Cerebellar cortex (tissue), 1 donor: ENCODE data around the gene CBARP.

Source experiments
- DNase-seq: peaks from one replicate; pipeline ENCODE4 v3.0.0-alpha.2; 2015; ENCODE audit warnings: low spot score

CBARP gene

GRCh38 chr19:1226227-1226518 is 11.6 kb downstream of the CBARP start:
- no peak for DNase-seq

DNA sequence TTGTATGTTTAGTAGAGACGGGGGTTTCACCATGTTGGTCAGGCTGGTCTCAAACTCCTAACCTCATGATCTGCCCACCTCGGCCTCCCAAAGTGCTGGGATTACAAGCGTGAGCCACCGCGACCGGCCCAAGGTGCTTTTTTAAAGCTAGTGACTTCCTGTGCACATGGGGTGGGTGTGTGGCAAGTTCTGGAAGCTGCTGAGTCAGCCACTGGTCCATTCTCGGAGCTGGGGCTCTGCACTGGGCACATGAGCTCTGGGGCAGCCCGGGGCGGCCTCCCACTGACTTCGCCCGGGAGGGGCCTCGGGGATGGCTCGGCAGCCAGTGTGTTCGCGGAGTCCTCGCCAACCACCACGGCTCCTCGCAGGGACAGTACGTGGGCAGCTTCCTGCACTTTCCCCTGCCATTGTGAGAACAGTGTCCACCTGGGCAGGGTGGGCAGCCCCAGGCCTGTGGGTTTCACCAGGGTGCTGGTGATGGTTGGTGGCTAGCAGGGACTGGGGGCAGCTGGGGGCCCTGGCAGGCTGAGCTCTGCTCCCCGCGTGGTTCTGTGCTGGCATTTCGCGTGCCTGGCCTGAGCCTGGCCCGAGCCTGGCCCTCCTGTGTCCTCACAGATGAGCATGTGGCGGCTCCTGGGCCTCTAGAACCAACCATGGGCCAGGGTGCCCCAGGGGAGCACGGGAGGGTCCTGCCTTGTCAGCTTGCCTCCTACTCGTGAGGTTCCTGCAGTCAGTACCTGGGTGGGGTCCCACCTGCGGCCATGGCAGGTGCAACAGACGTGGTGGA is 12.2 kb downstream of the CBARP start:
- DNase-seq = no peak

GRCh38 chr19:1224847-1225246 is 13.0 kb downstream of the CBARP start:
- DNase-seq = no peak

GRCh38 chr19:1224047-1224825 is 13.6 kb downstream of the CBARP start:
- DNase-seq = no peak

- no peak for DNase-seq
Observed at GRCh38 chr19:1223018-1223855, 14.6 kb downstream of the CBARP start.

DNA sequence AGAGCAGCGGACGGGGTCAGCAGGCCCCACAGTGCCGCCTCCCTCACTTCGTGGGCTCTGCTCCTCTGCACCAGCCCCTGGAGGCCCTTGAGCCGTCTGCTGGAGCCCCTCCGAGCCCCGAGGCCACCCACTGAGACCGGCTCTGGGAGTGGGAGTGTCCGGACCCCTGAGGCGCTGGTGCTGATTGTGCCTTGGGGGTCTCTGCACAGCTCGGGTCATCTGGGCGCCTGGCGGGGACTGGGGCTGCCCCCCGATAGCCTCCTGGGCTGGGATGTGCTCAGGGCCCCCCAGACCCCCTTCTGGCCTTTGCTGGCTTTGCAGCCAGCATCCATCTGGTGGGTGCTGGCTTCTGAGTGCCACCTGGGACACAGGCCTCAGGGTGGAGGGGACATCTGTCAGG is 15.4 kb downstream of the CBARP start:
- DNase-seq = no peak

DNA sequence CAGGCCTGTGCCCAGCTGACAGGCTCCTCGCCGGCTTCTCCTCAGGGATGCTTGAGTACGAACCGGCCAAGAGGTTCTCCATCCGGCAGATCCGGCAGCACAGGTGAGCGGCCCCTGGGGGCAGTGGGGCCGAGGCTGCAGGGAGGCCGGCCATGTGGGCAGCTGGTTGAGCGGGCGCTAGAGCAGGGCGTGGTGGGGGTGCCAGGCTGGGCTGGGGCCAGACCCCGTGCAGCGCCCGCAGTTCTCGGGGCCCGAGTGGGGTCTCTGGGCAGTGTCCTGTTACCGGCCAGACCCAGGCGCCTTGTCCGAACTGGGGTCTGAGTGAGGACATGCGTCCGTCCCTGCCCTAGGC is 15.9 kb downstream of the CBARP start:
- no peak for DNase-seq

DNA sequence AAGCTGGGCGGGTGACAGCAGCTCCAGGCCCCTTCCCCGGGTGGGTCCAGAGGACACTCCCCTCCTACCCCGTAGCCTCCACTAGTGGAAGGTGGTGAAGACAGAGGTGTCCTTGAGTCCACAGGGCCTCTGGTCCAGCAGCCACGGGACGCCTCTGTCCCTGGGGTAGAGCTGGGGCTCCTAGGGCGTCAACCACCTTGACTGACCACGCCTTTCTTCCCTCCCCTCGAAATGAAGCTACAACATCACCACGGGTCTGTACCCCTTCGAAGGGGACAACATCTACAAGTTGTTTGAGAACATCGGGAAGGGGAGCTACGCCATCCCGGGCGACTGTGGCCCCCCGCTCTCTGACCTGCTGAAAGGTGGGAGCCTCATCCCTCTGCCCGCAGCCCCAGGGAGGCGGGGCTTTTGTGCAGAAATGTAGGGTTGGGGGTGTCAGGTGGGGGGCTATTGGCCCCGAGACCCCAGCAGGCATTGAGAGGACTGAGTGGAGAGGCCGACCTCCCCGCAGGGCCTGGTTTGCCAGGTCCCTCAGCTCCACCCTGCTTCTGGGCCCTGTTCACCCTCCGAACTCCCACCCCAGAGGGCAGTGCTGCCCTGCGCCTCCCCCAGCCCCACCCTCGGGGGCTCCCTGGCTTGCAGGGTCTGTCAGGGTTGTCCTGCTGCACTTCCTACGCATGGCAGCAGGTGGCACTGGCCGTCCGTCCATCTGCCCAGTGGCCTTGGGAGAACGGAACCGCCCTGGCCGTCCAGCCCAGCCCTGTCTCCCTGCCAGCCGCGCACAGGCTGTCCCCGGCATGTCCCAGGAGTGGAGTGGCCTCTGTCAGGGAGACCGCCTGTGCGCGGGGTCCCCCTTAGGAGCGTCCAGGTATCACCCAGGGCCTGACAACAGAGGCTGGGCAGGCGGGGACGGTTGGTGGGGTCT is 16.6 kb downstream of the CBARP start:
- peak; percentile 79 for DNase-seq

DNA sequence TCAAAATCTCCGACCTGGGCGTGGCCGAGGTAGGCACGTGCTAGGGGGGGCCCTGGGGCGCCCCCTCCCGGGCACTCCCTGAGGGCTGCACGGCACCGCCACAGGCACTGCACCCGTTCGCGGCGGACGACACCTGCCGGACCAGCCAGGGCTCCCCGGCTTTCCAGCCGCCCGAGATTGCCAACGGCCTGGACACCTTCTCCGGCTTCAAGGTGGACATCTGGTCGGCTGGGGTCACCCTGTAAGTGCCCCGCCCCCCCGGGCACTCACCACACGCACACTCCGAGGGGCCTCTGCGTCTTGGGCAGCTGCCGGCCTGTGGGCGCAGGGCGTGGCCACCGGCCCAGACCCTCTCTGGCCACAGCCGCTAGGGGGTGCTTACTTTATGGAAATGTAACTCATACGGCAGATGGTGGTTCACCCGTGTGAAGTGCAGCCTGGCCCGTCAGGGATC is 17.3 kb downstream of the CBARP start:
- no peak for DNase-seq

DNA sequence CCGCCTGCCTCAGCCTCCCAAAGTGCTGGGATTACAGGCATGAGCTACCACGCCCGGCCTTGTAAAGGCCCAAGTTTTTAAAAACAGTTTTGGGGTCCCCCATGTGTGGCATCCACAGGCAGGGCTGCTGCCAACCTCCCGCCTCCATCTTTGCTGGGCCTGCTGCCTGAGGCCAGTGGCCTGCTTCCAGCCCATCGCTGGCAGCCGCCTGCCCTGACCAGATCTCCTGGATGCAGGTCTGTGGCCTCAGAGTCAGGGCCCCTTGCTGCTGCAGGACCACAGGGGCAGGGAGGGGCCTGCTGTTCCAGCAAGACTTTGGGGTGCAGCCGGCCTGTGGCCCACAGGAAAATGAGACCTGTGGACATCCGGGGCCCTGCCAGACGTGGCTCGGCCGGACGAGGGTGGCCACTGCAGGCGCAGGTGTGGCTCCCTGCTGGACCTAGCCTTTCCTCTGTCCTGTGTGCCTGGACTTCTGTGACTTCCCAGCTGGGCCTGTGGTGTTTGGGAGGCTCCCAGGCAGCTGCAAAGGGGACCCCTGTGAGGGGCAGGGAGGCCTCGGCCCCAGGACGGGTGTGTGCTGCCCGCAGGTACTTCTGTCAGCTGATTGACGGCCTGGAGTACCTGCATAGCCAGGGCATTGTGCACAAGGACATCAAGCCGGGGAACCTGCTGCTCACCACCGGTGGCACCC is 17.9 kb downstream of the CBARP start:
- peak; percentile 39 for DNase-seq

- DNase-seq = no peak
Observed at GRCh38 chr19:1218751-1219567, 18.8 kb downstream of the CBARP start.

DNA sequence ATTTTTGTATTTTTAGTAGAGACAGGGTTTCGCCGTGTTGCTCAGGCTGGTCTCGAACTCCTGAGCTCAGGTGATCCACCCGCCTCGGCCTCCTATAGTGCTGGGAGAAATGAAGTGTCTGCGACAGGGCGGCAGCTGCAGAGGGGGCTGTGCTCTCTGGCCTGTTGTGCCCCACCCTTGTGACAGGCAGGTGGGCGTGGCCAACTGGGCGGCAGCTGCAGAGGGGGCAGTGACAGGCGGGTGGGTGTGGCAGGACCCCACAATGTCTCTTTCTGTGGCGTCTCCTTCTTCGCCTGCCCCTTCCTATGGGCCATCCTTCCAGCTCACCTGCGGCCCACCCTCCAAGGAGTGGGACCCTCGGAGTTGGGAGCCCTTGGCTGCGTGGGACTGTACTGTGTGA is 20.4 kb downstream of the CBARP start:
- DNase-seq = no peak

DNA sequence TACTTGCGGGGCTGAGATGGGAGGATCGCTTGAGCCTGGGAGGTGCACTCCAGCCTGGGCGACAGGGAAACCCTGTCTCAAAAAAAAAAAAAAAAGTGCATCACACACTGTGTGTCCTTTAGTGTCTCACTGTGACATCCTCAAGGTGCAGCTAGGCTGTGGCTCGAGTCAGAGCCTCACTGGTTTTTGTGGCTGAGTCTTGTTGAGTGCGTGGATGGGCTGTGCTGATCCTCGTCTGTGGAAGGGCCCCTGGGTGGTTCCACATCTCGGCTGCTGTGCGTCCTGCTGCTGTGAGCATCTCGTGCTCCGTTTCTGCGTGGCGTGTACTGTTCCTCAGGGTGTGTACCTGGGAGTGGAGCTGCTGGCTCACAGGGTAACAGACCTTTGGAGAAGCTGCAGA is 21.0 kb downstream of the CBARP start:
- DNase-seq = no peak

- peak; percentile 60 for DNase-seq
Observed at GRCh38 chr19:1214862-1215731, 22.7 kb downstream of the CBARP start.

DNA sequence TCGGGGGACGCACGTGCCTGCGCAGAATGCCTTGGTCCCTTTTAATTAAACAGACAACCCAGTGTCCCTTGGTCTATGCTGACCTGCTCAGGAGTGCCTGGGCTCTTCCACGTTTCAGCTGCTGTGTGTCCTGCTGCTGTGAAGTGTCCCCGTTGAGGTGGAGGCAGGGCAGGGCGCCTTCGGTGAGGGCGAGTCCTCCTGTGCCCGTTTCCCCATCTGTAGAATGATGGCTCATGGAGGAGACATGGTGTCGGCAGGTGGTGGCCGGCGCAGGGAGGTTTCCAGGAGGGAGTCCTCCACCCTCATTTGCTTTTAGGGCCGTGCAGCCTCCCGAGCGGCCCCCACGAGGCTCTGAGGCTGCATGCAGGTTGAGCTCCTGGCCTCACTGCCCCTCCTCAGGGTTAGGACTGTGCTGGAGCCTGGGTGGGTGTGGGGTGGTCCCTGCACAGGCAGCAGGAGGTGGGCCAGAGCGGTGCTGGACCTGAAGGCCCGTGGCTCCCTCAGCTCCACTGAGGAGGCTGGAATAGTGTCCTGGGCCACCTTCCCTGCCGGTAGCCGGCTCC is 23.4 kb downstream of the CBARP start:
- DNase-seq = no peak

- DNase-seq = peak; percentile 84
Observed at GRCh38 chr19:1213391-1214286, 24.2 kb downstream of the CBARP start.

- no peak for DNase-seq
Observed at GRCh38 chr19:1211494-1212234, 26.1 kb downstream of the CBARP start.
